Measurements from ENCODE around the gene CLTB. TPM values are rescaled to one million over a fixed set of nuclear protein-coding genes. Genes with fewer than 3 reads are reported as not detected.

CLTB gene
- total and polyA plus RNA-seq, 2 of the 13 experiments (the other 11 are each of a cell fraction or from before 2014, with no cell fraction given): 23.3 to 33.8 TPM

DNA sequence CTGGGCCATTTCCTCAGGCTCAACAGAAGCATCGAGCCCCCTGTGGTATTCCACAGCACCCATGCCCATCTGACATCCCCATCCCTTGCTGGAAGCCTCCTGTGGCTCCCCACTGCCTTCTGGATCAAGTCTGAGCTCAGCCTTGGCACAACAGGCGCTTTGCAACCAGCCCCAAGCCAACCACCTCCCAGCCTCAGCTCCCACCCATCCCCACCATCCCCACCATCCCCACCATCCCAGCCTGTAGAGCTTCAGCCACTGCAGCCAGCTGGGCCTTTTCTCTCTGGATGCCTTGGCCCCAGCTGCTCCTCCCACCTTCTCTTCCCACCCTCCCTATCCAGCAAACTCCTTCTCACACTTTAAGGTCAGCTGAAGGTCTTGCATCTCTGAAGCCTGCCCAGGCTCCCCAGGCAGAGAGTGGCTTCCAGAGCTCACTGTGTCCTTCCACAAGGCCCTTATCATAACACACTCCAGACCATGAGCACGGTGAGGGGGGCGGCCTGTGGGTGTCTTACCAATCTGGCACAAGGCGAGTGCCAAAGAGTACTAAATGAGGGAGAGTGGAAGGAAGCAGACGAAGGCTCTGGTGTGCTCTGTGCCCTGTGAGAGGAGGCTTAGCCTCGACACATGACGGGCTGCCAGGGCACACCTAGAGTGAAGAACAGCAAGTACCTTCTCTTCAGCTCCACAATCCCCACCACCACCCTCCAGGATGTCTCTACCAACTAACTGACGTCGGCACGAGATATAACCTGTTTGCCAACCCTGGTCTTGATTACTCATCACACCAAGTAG lies 21.3 kb downstream of the CLTB start:
- in situ Hi-C loops (cut with HindIII; ENCODE audit: extremely low pct_ligation_motif_present, low pct_unique_long_range_greater_than_20kb): no loop called here
- Histone ChIP-seq H3K9me3 (ENCODE audit: low read length) (no peaks in the 10 kb centered on the region), H3K79me2 (ENCODE audit: insufficient read depth, low read length) (no peaks in the 10 kb centered on the region), H3K36me3 (replicated peaks in 1 of 2; ENCODE audit: control insufficient read depth in 1 of 2, insufficient read depth in 2 of 2, low read length in 2 of 2) (peaks cover 2 to 6% of the 10 kb centered on the region in 2 experiments; a peak in 2 of 5 replicates), H4K20me1 (ENCODE audit: insufficient read depth, low read length) (no peaks in the 10 kb centered on the region; the same call in 1 of the 2 replicates), H3K4me3 (replicated peaks in 1 of 3; ENCODE audit: insufficient read depth in 1 of 3, low read depth in 2 of 3, low read length in 3 of 3) (no peak overlapping the region), H2AFZ (ENCODE audit: low read length) (no peak overlapping the region), H3K27me3 (ENCODE audit: control insufficient read depth in 1 of 2, insufficient read depth in 2 of 2, low read length in 2 of 2) (no peaks in the 10 kb centered on the region), H3K4me2 (ENCODE audit: low read depth, low read length) (no peak overlapping the region), H3K4me1 (ENCODE audit: insufficient read depth, low read length) (peaks cover 3% of the 10 kb centered on the region), H3K27ac (ENCODE audit: extremely low read length, insufficient read depth, low read length) (no peak overlapping the region), H3K9ac (ENCODE audit: insufficient read depth, low read depth, low read length) (no peak overlapping the region)
- no TSS peak for BruUV-seq (replicated peaks)
- ATAC-seq (no peak), DNase-seq (ENCODE audit: low spot score) (no peak), FAIRE-seq (no peak)
- CTCF ChIA-PET (ENCODE audit: low intra/inter-chr PET ratio, low total read pairs): no interaction called here
- no peak for TF ChIP-seq ZNF678 (CRISPR knock-in tag; IDR thresholded peaks at IDR 0.05)
- no peak for TF ChIP-seq GPN1 (CRISPR knock-in tag; IDR thresholded peaks at IDR 0.05; ENCODE audit: borderline replicate concordance)
- no peak for TF ChIP-seq ZNF180 (CRISPR knock-in tag; IDR thresholded peaks at IDR 0.05; ENCODE audit: borderline replicate concordance, low read depth)
- TF ChIP-seq, protein P1, sequence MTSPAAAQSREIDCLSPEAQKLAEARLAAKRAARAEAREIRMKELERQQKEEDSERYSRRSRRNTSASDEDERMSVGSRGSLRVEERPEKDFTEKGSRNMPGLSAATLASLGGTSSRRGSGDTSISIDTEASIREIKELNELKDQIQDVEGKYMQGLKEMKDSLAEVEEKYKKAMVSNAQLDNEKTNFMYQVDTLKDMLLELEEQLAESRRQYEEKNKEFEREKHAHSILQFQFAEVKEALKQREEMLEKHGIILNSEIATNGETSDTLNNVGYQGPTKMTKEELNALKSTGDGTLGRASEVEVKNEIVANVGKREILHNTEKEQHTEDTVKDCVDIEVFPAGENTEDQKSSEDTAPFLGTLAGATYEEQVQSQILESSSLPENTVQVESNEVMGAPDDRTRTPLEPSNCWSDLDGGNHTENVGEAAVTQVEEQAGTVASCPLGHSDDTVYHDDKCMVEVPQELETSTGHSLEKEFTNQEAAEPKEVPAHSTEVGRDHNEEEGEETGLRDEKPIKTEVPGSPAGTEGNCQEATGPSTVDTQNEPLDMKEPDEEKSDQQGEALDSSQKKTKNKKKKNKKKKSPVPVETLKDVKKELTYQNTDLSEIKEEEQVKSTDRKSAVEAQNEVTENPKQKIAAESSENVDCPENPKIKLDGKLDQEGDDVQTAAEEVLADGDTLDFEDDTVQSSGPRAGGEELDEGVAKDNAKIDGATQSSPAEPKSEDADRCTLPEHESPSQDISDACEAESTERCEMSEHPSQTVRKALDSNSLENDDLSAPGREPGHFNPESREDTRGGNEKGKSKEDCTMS (CRISPR knock-in tag; conservative IDR thresholded peaks at IDR 0.05): no peak
- TF ChIP-seq, protein P2, sequence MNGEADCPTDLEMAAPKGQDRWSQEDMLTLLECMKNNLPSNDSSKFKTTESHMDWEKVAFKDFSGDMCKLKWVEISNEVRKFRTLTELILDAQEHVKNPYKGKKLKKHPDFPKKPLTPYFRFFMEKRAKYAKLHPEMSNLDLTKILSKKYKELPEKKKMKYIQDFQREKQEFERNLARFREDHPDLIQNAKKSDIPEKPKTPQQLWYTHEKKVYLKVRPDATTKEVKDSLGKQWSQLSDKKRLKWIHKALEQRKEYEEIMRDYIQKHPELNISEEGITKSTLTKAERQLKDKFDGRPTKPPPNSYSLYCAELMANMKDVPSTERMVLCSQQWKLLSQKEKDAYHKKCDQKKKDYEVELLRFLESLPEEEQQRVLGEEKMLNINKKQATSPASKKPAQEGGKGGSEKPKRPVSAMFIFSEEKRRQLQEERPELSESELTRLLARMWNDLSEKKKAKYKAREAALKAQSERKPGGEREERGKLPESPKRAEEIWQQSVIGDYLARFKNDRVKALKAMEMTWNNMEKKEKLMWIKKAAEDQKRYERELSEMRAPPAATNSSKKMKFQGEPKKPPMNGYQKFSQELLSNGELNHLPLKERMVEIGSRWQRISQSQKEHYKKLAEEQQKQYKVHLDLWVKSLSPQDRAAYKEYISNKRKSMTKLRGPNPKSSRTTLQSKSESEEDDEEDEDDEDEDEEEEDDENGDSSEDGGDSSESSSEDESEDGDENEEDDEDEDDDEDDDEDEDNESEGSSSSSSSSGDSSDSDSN (CRISPR knock-in tag; IDR thresholded peaks at IDR 0.05): no peak
- TF ChIP-seq BRD4 (CRISPR knock-in tag; IDR thresholded peaks at IDR 0.05): no peak
- no peak for TF ChIP-seq ZNF572 (CRISPR knock-in tag; IDR thresholded peaks at IDR 0.05)
- TF ChIP-seq ZNF619 (CRISPR knock-in tag; IDR thresholded peaks at IDR 0.05): no peak
- no peak for TF ChIP-seq SRSF4 (IDR thresholded peaks at IDR 0.05; ENCODE audit: low read depth, low read length, poor library complexity, severe bottlenecking)
- TF ChIP-seq, protein P3, sequence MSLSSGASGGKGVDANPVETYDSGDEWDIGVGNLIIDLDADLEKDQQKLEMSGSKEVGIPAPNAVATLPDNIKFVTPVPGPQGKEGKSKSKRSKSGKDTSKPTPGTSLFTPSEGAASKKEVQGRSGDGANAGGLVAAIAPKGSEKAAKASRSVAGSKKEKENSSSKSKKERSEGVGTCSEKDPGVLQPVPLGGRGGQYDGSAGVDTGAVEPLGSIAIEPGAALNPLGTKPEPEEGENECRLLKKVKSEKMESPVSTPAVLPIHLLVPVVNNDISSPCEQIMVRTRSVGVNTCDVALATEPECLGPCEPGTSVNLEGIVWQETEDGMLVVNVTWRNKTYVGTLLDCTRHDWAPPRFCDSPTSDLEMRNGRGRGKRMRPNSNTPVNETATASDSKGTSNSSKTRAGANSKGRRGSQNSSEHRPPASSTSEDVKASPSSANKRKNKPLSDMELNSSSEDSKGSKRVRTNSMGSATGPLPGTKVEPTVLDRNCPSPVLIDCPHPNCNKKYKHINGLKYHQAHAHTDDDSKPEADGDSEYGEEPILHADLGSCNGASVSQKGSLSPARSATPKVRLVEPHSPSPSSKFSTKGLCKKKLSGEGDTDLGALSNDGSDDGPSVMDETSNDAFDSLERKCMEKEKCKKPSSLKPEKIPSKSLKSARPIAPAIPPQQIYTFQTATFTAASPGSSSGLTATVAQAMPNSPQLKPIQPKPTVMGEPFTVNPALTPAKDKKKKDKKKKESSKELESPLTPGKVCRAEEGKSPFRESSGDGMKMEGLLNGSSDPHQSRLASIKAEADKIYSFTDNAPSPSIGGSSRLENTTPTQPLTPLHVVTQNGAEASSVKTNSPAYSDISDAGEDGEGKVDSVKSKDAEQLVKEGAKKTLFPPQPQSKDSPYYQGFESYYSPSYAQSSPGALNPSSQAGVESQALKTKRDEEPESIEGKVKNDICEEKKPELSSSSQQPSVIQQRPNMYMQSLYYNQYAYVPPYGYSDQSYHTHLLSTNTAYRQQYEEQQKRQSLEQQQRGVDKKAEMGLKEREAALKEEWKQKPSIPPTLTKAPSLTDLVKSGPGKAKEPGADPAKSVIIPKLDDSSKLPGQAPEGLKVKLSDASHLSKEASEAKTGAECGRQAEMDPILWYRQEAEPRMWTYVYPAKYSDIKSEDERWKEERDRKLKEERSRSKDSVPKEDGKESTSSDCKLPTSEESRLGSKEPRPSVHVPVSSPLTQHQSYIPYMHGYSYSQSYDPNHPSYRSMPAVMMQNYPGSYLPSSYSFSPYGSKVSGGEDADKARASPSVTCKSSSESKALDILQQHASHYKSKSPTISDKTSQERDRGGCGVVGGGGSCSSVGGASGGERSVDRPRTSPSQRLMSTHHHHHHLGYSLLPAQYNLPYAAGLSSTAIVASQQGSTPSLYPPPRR (CRISPR knock-in tag; IDR thresholded peaks at IDR 0.05; ENCODE audit: borderline replicate concordance): no peak
- POLR2A ChIA-PET: no interaction called here
- intact Hi-C loops (cut with micrococcal nuclease; ENCODE audit: unreplicated experiment): no loop called here
- 91% methylated on average over 10 of the region's 11 CpGs for WGBS (ENCODE audit: low lambda C conversion rate)

Measured in HepG2 (cell line).